H9 (cell line): ENCODE data around the gene ALDH1A3. TPM values are rescaled to one million over a fixed set of nuclear protein-coding genes. Genes with fewer than 3 reads are reported as not detected.

Experiments
- DNase-seq: peaks from one replicate; pipeline ENCODE4 v3.0.0-alpha.2; 2017
- H2AFZ ChIP-seq: one replicate; pipeline ENCODE4 v1.6.1; 2013; ENCODE audit warnings: mild to moderate bottlenecking, low read length, control low read depth, moderate library complexity
- H2AK5ac ChIP-seq: 2 replicates; pipeline ENCODE4 v1.6.1; 2013; ENCODE audit warnings: low read length, control low read depth, mixed read lengths; ENCODE audit not compliant: insufficient read length
- H2BK120ac ChIP-seq: one replicate; pipeline ENCODE4 v1.6.1; 2013; ENCODE audit warnings: low read depth, mild to moderate bottlenecking, low read length, control low read depth, inconsistent platforms; ENCODE audit not compliant: poor library complexity, severe bottlenecking
- H2BK12ac ChIP-seq: 2 replicates; pipeline ENCODE4 v1.6.1; 2013; ENCODE audit warnings: low read length, control low read depth, mixed read lengths, low read depth; ENCODE audit not compliant: insufficient read length
- H2BK15ac ChIP-seq: 2 replicates; pipeline ENCODE4 v1.6.1; 2013; ENCODE audit warnings: low read depth, low read length, control low read depth
- H2BK20ac ChIP-seq: one replicate; pipeline ENCODE4 v1.6.1; 2013; ENCODE audit warnings: low read depth, mild to moderate bottlenecking, low read length, control low read depth, inconsistent platforms; ENCODE audit not compliant: poor library complexity, severe bottlenecking
- H2BK5ac ChIP-seq: 2 replicates; pipeline ENCODE4 v1.6.1; 2013; ENCODE audit warnings: low read length, control low read depth, mixed read lengths; ENCODE audit not compliant: insufficient read length
- H3K14ac ChIP-seq: 2 replicates; pipeline ENCODE4 v1.6.1; 2013; ENCODE audit warnings: low read length, control low read depth; ENCODE audit not compliant: insufficient read depth
- H3K18ac ChIP-seq: 2 replicates; pipeline ENCODE4 v1.6.1; 2013; ENCODE audit warnings: low read depth, mild to moderate bottlenecking, mixed read lengths, low read length, control low read depth; ENCODE audit not compliant: insufficient read length
- H3K23ac ChIP-seq: 2 replicates; pipeline ENCODE4 v1.6.1; 2013; ENCODE audit warnings: low read length, control low read depth, mixed read lengths, low read depth; ENCODE audit not compliant: insufficient read length
- H3K23me2 ChIP-seq: 2 replicates; pipeline ENCODE4 v1.6.1; 2013; ENCODE audit warnings: low read depth, mild to moderate bottlenecking, mixed read lengths, low read length, control low read depth; ENCODE audit not compliant: insufficient read length, poor library complexity, severe bottlenecking
- H3K27ac ChIP-seq: 2 replicates; pipeline ENCODE4 v1.5.1; 2013; ENCODE audit warnings: low read length, control low read depth, mixed read lengths, low read depth; ENCODE audit not compliant: insufficient read length
- H3K27me3 ChIP-seq: 2 replicates; pipeline ENCODE4 v1.6.1; 2013; ENCODE audit warnings: low read length, control low read depth, inconsistent platforms; ENCODE audit not compliant: insufficient read depth
- H3K4ac ChIP-seq: 2 replicates; pipeline ENCODE4 v1.6.1; 2013; ENCODE audit warnings: low read depth, mild to moderate bottlenecking, control low read depth, inconsistent platforms, low read length, moderate library complexity
- H3K4me1 ChIP-seq: 2 replicates; pipeline ENCODE4 v1.6.1; 2013; ENCODE audit warnings: low read length, control low read depth, inconsistent platforms; ENCODE audit not compliant: insufficient read depth
- H3K4me2 ChIP-seq: 2 replicates; pipeline ENCODE4 v1.6.1; 2013; ENCODE audit warnings: low read length, control low read depth, mixed read lengths; ENCODE audit not compliant: insufficient read length, insufficient read depth
- H3K56ac ChIP-seq: 2 replicates; pipeline ENCODE4 v1.6.1; 2013; ENCODE audit warnings: low read depth, mild to moderate bottlenecking, mixed read lengths, low read length, control low read depth; ENCODE audit not compliant: insufficient read length
- H3K79me1 ChIP-seq: 2 replicates; pipeline ENCODE4 v1.6.1; 2013; ENCODE audit warnings: low read depth, mild to moderate bottlenecking, moderate library complexity, low read length, control low read depth, inconsistent platforms; ENCODE audit not compliant: insufficient read depth, poor library complexity, severe bottlenecking
- H3K79me2 ChIP-seq: 2 replicates; pipeline ENCODE4 v1.6.1; 2013; ENCODE audit warnings: low read length, control low read depth, inconsistent platforms; ENCODE audit not compliant: insufficient read depth
- H3K9ac ChIP-seq: 2 replicates; pipeline ENCODE4 v1.6.1; 2013; ENCODE audit warnings: low read length, control low read depth, mixed read lengths; ENCODE audit not compliant: insufficient read length; ENCODE audit errors: extremely low read depth
- H3K9me3 ChIP-seq: one replicate; pipeline ENCODE4 v1.6.1; 2013; ENCODE audit warnings: low read depth, low read length, inconsistent platforms; ENCODE audit not compliant: control insufficient read depth
- H3T11ph ChIP-seq: one replicate; pipeline ENCODE4 v1.6.1; 2013; ENCODE audit warnings: mild to moderate bottlenecking, low read length, control low read depth, inconsistent platforms
- H4K20me1 ChIP-seq: one replicate; pipeline ENCODE4 v1.6.1; 2013; ENCODE audit not compliant: control insufficient read depth, insufficient read length, insufficient read depth
- H4K5ac ChIP-seq: 2 replicates; pipeline ENCODE4 v1.6.1; 2013; ENCODE audit warnings: low read depth, mild to moderate bottlenecking, mixed read lengths, low read length, control low read depth; ENCODE audit not compliant: insufficient read length
- H4K8ac ChIP-seq: replicated peaks from 2 replicates; pipeline ENCODE4 v1.6.1; 2013; ENCODE audit warnings: low read length, control low read depth, mixed read lengths, low read depth; ENCODE audit not compliant: insufficient read length
- H4K91ac ChIP-seq: 2 replicates; pipeline ENCODE4 v1.6.1; 2013; ENCODE audit warnings: low read depth, mild to moderate bottlenecking, moderate library complexity, mixed read lengths, low read length, control low read depth; ENCODE audit not compliant: insufficient read length
- H3K27ac Mint-ChIP-seq, 3 experiments: 2 replicates in 2 of 3; 3 replicates in 1 of 3; pipeline ENCODE4 v1.8.0; 2020 to 2021; ENCODE audit warnings: mixed read lengths in 3 of 3, mild to moderate bottlenecking in 1 of 3, moderate library complexity in 1 of 3
- H3K27me3 Mint-ChIP-seq: 2 replicates; pipeline ENCODE4 v1.8.0; 2021; ENCODE audit warnings: low read depth, mild to moderate bottlenecking, moderate library complexity, mixed read lengths
- H3K36me3 Mint-ChIP-seq, 3 experiments: 2 replicates in 2 of 3; 3 replicates in 1 of 3; pipeline ENCODE4 v1.8.0; 2020 to 2021; ENCODE audit warnings: low read depth in 3 of 3, mixed read lengths in 3 of 3; ENCODE audit not compliant: insufficient read depth in 1 of 3
- H3K4me1 Mint-ChIP-seq, 2 experiments: 2 replicates each; pipeline ENCODE4 v1.8.0; 2020; ENCODE audit warnings: mixed read lengths in 2 of 2
- H3K4me3 Mint-ChIP-seq, 2 experiments: 2 replicates in 1 of 2; 3 replicates in 1 of 2; pipeline ENCODE4 v1.8.0; 2020 to 2021; ENCODE audit warnings: mild to moderate bottlenecking in 2 of 2, mixed read lengths in 2 of 2, moderate library complexity in 1 of 2
- H3K9me3 Mint-ChIP-seq, 2 experiments: 2 replicates in 1 of 2; 3 replicates in 1 of 2; pipeline ENCODE4 v1.8.0; 2020; ENCODE audit warnings: mild to moderate bottlenecking in 2 of 2, mixed read lengths in 2 of 2, moderate library complexity in 1 of 2
- WGBS: extraction: QIAGEN DNeasy Blood & Tissue Kit; methylation state at CpG from one replicate; pipeline ENCODE4 v1.1.7; 2013; ENCODE audit warnings: missing lambda C conversion rate, low lambda C conversion rate, mixed read lengths; ENCODE audit not compliant: insufficient read length; ENCODE audit errors: extremely low coverage; 5-methylcytosine and 5-hydroxymethylcytosine counted together
- total RNA-seq: library from RNA; stranded (reverse); gene quantifications from 2 replicates; pipeline ENCODE4 v1.2.1, GENCODE V29; 2021
- TF ChIP-seq, protein P1 (sequence below): fragments of 200-600 bp; sonication (generic); conservative IDR thresholded peaks from 3 replicates; pipeline ENCODE4 v1.8.0; 2021; ENCODE audit warnings: antibody characterized with exemption, mild to moderate bottlenecking

ALDH1A3 gene
- total RNA-seq, 1 experiment from 2014 or later: 9.2 TPM

- Histone ChIP-seq H4K91ac (no peak overlapping the region), H3K23me2 (no peaks in the 10 kb centered on the region), H3K4me1 (no peaks in the 10 kb centered on the region), H2BK120ac (no peak overlapping the region), H3T11ph (no peak overlapping the region), H3K23ac (no peak overlapping the region), H3K27me3 (no peaks in the 10 kb centered on the region), H2AK5ac (no peak overlapping the region), H3K9me3 (no peaks in the 10 kb centered on the region), H3K4ac (no peak overlapping the region), H3K79me1 (no peaks in the 10 kb centered on the region), H2BK5ac (no peak overlapping the region), H4K8ac (no peak overlapping the region), H3K27ac (no peak overlapping the region), H2BK15ac (no peak overlapping the region), H2BK12ac (no peak overlapping the region), H2AFZ (no peak overlapping the region), H3K9ac (no peak overlapping the region), H4K20me1 (no peaks in the 10 kb centered on the region), H3K4me2 (no peak overlapping the region), H3K79me2 (no peaks in the 10 kb centered on the region), H3K14ac (no peak overlapping the region), H3K56ac (no peak overlapping the region), H2BK20ac (no peak overlapping the region), H4K5ac (no peak overlapping the region), H3K18ac (no peak overlapping the region)
- Mint-ChIP-seq H3K27me3 (no peaks in the 10 kb centered on the region; the same call in 1 of the 2 replicates), H3K4me3 (no peak overlapping the region), H3K27ac (no peak overlapping the region), H3K9me3 (no peaks in the 10 kb centered on the region), H3K4me1 (peaks cover 7 to 17% of the 10 kb centered on the region in 2 experiments), H3K36me3 (peaks cover 0 to 37% (median 4%) of the 10 kb centered on the region in 3 experiments; a peak in 3 of 7 replicates)
- no CpG with 5 or more reads among the region's 14 CpGs for WGBS
- TF ChIP-seq, protein P1, sequence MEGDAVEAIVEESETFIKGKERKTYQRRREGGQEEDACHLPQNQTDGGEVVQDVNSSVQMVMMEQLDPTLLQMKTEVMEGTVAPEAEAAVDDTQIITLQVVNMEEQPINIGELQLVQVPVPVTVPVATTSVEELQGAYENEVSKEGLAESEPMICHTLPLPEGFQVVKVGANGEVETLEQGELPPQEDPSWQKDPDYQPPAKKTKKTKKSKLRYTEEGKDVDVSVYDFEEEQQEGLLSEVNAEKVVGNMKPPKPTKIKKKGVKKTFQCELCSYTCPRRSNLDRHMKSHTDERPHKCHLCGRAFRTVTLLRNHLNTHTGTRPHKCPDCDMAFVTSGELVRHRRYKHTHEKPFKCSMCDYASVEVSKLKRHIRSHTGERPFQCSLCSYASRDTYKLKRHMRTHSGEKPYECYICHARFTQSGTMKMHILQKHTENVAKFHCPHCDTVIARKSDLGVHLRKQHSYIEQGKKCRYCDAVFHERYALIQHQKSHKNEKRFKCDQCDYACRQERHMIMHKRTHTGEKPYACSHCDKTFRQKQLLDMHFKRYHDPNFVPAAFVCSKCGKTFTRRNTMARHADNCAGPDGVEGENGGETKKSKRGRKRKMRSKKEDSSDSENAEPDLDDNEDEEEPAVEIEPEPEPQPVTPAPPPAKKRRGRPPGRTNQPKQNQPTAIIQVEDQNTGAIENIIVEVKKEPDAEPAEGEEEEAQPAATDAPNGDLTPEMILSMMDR: no peak
- peak; percentile 6 for DNase-seq
Measured at GRCh38 chr15:100901702-100902435, 22.2 kb downstream of the ALDH1A3 start.
